Loucy (cell line): Measurements from ENCODE around the gene PPP1R15B.

Experiments
- CTCF ChIP-seq: fragments of 200-600 bp; sonication (generic); conservative IDR thresholded peaks from 2 replicates; pipeline ENCODE4 v1.5.1; 2014; ENCODE audit warnings: mild to moderate bottlenecking, antibody characterized with exemption, low read length
- EZH2phosphoT487 ChIP-seq: fragments of 200-600 bp; IDR thresholded peaks from 2 replicates; pipeline ENCODE4 v1.6.1; 2018; ENCODE audit warnings: antibody characterized with exemption, mild to moderate bottlenecking, moderate library complexity, borderline replicate concordance

GRCh38 chr1:204380293-204380831, 31.3 kb downstream of the PPP1R15B start:
- TF ChIP-seq CTCF = no peak
- no peak for TF ChIP-seq EZH2phosphoT487
